HepG2 (cell line): ENCODE results near the gene TCF12. TPM values are rescaled to one million over a fixed set of nuclear protein-coding genes. Genes with fewer than 3 reads are reported as not detected.

ENCODE experiments used
- ATAC-seq: fragments of 200-7000 bp; cut with Tn5 transposase; 3 replicates; pipeline ENCODE4 v1.9.1; 2020; ENCODE audit warnings: mild to moderate bottlenecking, moderate library complexity
- BruUV-seq: library from RNA; stranded (reverse); fragments of 400-500 nt; replicated peaks from 2 replicates; lab custom pipeline; 2021; lab: Mats Ljungman, UMichigan
- CTCF ChIA-PET: fragments of 300-600 bp; formaldehyde crosslinking; extraction: SDS; loops from one replicate; lab custom pipeline; 2021; ENCODE audit warnings: low total read pairs, inconsistent platforms, low intra/inter-chr PET ratio; lab: Yijun Ruan, JAX
- POLR2A ChIA-PET: fragments of 350-600 bp; sonication (Branson Sonifier 250); formaldehyde crosslinking; loops from one replicate; lab custom pipeline; 2020; ENCODE audit warnings: antibody characterized with exemption, inconsistent platforms; lab: Yijun Ruan, JAX
- DNase-seq: peaks from one replicate; pipeline ENCODE4 v3.0.0-alpha.2; 2015; ENCODE audit warnings: low spot score
- FAIRE-seq: peaks from 3 replicates; lab custom pipeline; 2011; peaks lifted over from hg19 to GRCh38; lab: Jason Lieb, UNC
- H2AFZ ChIP-seq: one replicate; pipeline ENCODE4 v1.6.1; 2011; ENCODE audit warnings: low read length, inconsistent platforms
- H3K27ac ChIP-seq: fragments of 300-600 bp; 3 replicates; pipeline ENCODE4 v1.8.0; 2011; ENCODE audit warnings: mixed run types, mild to moderate bottlenecking, mixed read lengths, low read length, inconsistent platforms; ENCODE audit not compliant: insufficient read depth; ENCODE audit errors: extremely low read length
- H3K27me3 ChIP-seq, 2 experiments: fragments of 200-600 bp in 1 of 2; 2 replicates in 1 of 2; 3 replicates in 1 of 2; pipeline versions ENCODE4 v1.6.0 to v1.8.0; 2011; ENCODE audit warnings: low read length in 2 of 2, mild to moderate bottlenecking in 2 of 2, moderate library complexity in 2 of 2, inconsistent platforms in 1 of 2; ENCODE audit not compliant: insufficient read depth in 2 of 2, control insufficient read depth in 1 of 2
- H3K36me3 ChIP-seq, 2 experiments: fragments of 200-600 bp in 1 of 2; replicated peaks in 1 of 2; 2 replicates in 1 of 2; 3 replicates in 1 of 2; pipeline versions ENCODE4 v1.5.1 to v1.8.0; 2011; ENCODE audit warnings: low read length in 2 of 2, inconsistent platforms in 1 of 2; ENCODE audit not compliant: insufficient read depth in 2 of 2, control insufficient read depth in 1 of 2
- H3K4me1 ChIP-seq: 2 replicates; pipeline ENCODE4 v1.5.1; 2012; ENCODE audit warnings: low read length, inconsistent platforms; ENCODE audit not compliant: insufficient read depth
- H3K4me2 ChIP-seq: 2 replicates; pipeline ENCODE4 v1.6.0; 2011; ENCODE audit warnings: low read depth, low read length, inconsistent platforms
- H3K4me3 ChIP-seq, 3 experiments: fragments of 200-600 bp in 1 of 3; sonication (generic), shearing (Covaris generic) in 1 of 3; replicated peaks in 1 of 3; 2 replicates each; pipeline ENCODE4 v1.5.1; 2011 to 2016; ENCODE audit warnings: low read length in 3 of 3, inconsistent platforms in 2 of 3, low read depth in 2 of 3, mild to moderate bottlenecking in 2 of 3, control low read depth in 1 of 3, mixed read lengths in 1 of 3; ENCODE audit not compliant: insufficient read depth in 1 of 3
- H3K79me2 ChIP-seq: one replicate; pipeline ENCODE4 v1.6.1; 2011; ENCODE audit warnings: low read length, inconsistent platforms; ENCODE audit not compliant: insufficient read depth
- H3K9ac ChIP-seq: 2 replicates; pipeline ENCODE4 v1.6.0; 2011; ENCODE audit warnings: mild to moderate bottlenecking, low read depth, low read length, inconsistent platforms; ENCODE audit not compliant: insufficient read depth
- H3K9me3 ChIP-seq: 2 replicates; pipeline ENCODE4 v1.5.1; 2012; ENCODE audit warnings: mild to moderate bottlenecking, low read length
- H4K20me1 ChIP-seq: 2 replicates; pipeline ENCODE4 v1.6.0; 2011; ENCODE audit warnings: inconsistent platforms, mild to moderate bottlenecking, low read length, moderate library complexity; ENCODE audit not compliant: insufficient read depth
- AGO2 ChIP-seq: fragments of 200-400 bp; formaldehyde crosslinking; optimal IDR thresholded peaks from 2 replicates; pipeline ENCODE3; 2017; ENCODE audit warnings: mild to moderate bottlenecking, low read depth, low read length, moderate library complexity
- ARNT2 ChIP-seq: sonication (generic); formaldehyde crosslinking; IDR thresholded peaks from 2 replicates; pipeline ENCODE4 v1.8.0; 2022; ENCODE audit warnings: mild to moderate bottlenecking, low read depth, missing genetic modification reagents, moderate library complexity
- ATAD3A ChIP-seq: sonication (generic); formaldehyde crosslinking; IDR thresholded peaks from 2 replicates; pipeline ENCODE4 v1.4.0; 2020; ENCODE audit warnings: missing genetic modification reagents
- CHD2 ChIP-seq: IDR thresholded peaks from 2 replicates; pipeline ENCODE4 v1.6.1; 2011; ENCODE audit warnings: low read depth, low read length, improper control_type of control experiment
- FOXM1 ChIP-seq: sonication (generic); formaldehyde crosslinking; IDR thresholded peaks from 2 replicates; pipeline ENCODE4 v1.5.0; 2020; ENCODE audit warnings: missing genetic modification reagents
- LCORL ChIP-seq, 2 experiments: fragments of 450-650 bp in 1 of 2; sonication (generic) in 1 of 2; formaldehyde crosslinking in 1 of 2; IDR thresholded peaks; 2 replicates each; pipeline versions ENCODE4 v1.5.0 to v1.6.1; 2017 to 2020; ENCODE audit warnings: antibody characterized with exemption in 1 of 2, missing genetic modification reagents in 1 of 2
- NKX3-1 ChIP-seq: sonication (generic); formaldehyde crosslinking; IDR thresholded peaks from 2 replicates; pipeline ENCODE4 v1.5.0; 2020; ENCODE audit warnings: missing genetic modification reagents
- PAWR ChIP-seq: sonication (generic); formaldehyde crosslinking; IDR thresholded peaks from 2 replicates; pipeline ENCODE4 v1.4.0; 2020; ENCODE audit warnings: missing genetic modification reagents, mild to moderate bottlenecking, borderline replicate concordance
- RAD21 ChIP-seq: fragments of 450-650 bp; formaldehyde crosslinking; IDR thresholded peaks from 2 replicates; pipeline ENCODE4 v1.5.0; 2020; ENCODE audit warnings: mild to moderate bottlenecking
- ZBTB38 ChIP-seq: sonication (generic); formaldehyde crosslinking; IDR thresholded peaks from 2 replicates; pipeline ENCODE4 v1.5.1; 2020; ENCODE audit warnings: mild to moderate bottlenecking, missing genetic modification reagents
- ZBTB4 ChIP-seq: sonication (generic); formaldehyde crosslinking; IDR thresholded peaks from 2 replicates; pipeline ENCODE4 v1.4.0; 2020; ENCODE audit warnings: missing genetic modification reagents, mild to moderate bottlenecking, borderline replicate concordance
- ZNF136 ChIP-seq: sonication (generic); formaldehyde crosslinking; IDR thresholded peaks from 2 replicates; pipeline ENCODE4 v1.8.1; 2022; ENCODE audit warnings: low read depth, mild to moderate bottlenecking, moderate library complexity, missing genetic modification reagents
- ZNF160 ChIP-seq: sonication (generic); formaldehyde crosslinking; IDR thresholded peaks from 2 replicates; pipeline ENCODE4 v1.8.0; 2022; ENCODE audit warnings: mild to moderate bottlenecking, inconsistent platforms, missing genetic modification reagents
- ZNF546 ChIP-seq: sonication (generic); formaldehyde crosslinking; conservative IDR thresholded peaks from 2 replicates; pipeline ENCODE4 v1.8.1; 2023; ENCODE audit warnings: mild to moderate bottlenecking, missing genetic modification reagents
- ZNF577 ChIP-seq: sonication (generic); formaldehyde crosslinking; IDR thresholded peaks from 2 replicates; pipeline ENCODE4 v1.4.0; 2020; ENCODE audit warnings: mild to moderate bottlenecking, low read depth, missing genetic modification reagents, borderline replicate concordance
- ZNF672 ChIP-seq: sonication (generic); formaldehyde crosslinking; IDR thresholded peaks from 2 replicates; pipeline ENCODE4 v1.8.1; 2022; ENCODE audit warnings: missing genetic modification reagents
- ZNF766 ChIP-seq: sonication (generic); formaldehyde crosslinking; IDR thresholded peaks from 2 replicates; pipeline ENCODE4 v1.5.0; 2020; ENCODE audit warnings: missing genetic modification reagents, borderline replicate concordance
- ZNF777 ChIP-seq: sonication (generic); formaldehyde crosslinking; IDR thresholded peaks from 2 replicates; pipeline ENCODE4 v1.4.0; 2020; ENCODE audit warnings: missing genetic modification reagents
- ZNF841 ChIP-seq: sonication (generic); formaldehyde crosslinking; IDR thresholded peaks from 2 replicates; pipeline ENCODE4 v1.8.1; 2023; ENCODE audit warnings: missing genetic modification reagents, borderline replicate concordance
- WGBS: methylation state at CpG from one replicate; pipeline ENCODE4 v1.1.6; 2017; ENCODE audit warnings: low lambda C conversion rate; 5-methylcytosine and 5-hydroxymethylcytosine counted together
- in situ Hi-C: cut with HindIII; loops from 2 replicates; pipeline ENCODE4 v1.10.0; 2017; ENCODE audit warnings: low pct_unique_long_range_greater_than_20kb; ENCODE audit not compliant: extremely low pct_ligation_motif_present
- intact Hi-C: fragments of 100-400 bp; cut with micrococcal nuclease; formaldehyde crosslinking; loops from one replicate; pipeline ENCODE4 v1.10.0; 2022; ENCODE audit not compliant: unreplicated experiment
- polyA plus RNA-seq, 8 experiments: library from polyadenylated mRNA; depleted of rRNA in 3 of 8; stranded (reverse) in 7 of 8; unstranded in 1 of 8; fragments of >200 nt; fragmentation: Illumina TruSeq in 4 of 8; extraction: Trizol in 4 of 8; gene quantifications; 2 replicates each; pipeline versions ENCODE4 v1.2.1 to v1.2.3, GENCODE V29; 2011 to 2016; ENCODE audit warnings: low read depth in 4 of 8, missing spikeins in 1 of 8, mixed read lengths in 1 of 8; ENCODE audit not compliant: insufficient read depth in 1 of 8
- total RNA-seq, 5 experiments: library from RNA; depleted of rRNA; stranded (reverse); fragments of >200 nt; fragmentation: Illumina TruSeq; extraction: Trizol; gene quantifications; 2 replicates each; pipeline ENCODE4 v1.2.3, GENCODE V29; 2016; ENCODE audit warnings: low read depth in 1 of 5
- TF ChIP-seq, protein P1 (sequence below): IDR thresholded peaks from 2 replicates; pipeline ENCODE4 v1.6.1; 2016; ENCODE audit warnings: low read depth, control low read depth

The TCF12 gene
- total and polyA plus RNA-seq, 2 of the 13 experiments (the other 11 are each of a cell fraction or from before 2014, with no cell fraction given): 48.6 to 51.1 TPM

GRCh38 chr15:57281321-57281720, 362.9 kb downstream of the TCF12 start:
- H2AFZ ChIP-seq: no peak overlapping the region
- no peaks in the 10 kb centered on the region for H3K9me3 ChIP-seq
- no peak overlapping the region for H3K9ac ChIP-seq
- no peaks in the 10 kb centered on the region for H3K4me1 ChIP-seq
- DNase-seq (no peak), FAIRE-seq (no peak), ATAC-seq (no peak)
- no peak for TF ChIP-seq AGO2
- no peak for TF ChIP-seq ZNF766 (CRISPR knock-in tag)
- TF ChIP-seq ZNF672: no peak
- no peak for TF ChIP-seq ZNF841 (CRISPR knock-in tag)
- no peak for TF ChIP-seq FOXM1 (CRISPR knock-in tag)
- no peak for TF ChIP-seq ZBTB38 (CRISPR knock-in tag)
- no peak for TF ChIP-seq ZBTB4 (CRISPR knock-in tag)
- no peak for TF ChIP-seq LCORL (IDR thresholded peaks at IDR 0.05)
- TF ChIP-seq LCORL (CRISPR knock-in tag; IDR thresholded peaks at IDR 0.05): no peak
- no peak for TF ChIP-seq ARNT2
- TF ChIP-seq CHD2: no peak
- TF ChIP-seq ZNF546 (CRISPR knock-in tag): no peak
- TF ChIP-seq NKX3-1 (CRISPR knock-in tag): no peak
- no peak for TF ChIP-seq PAWR (CRISPR knock-in tag)
- TF ChIP-seq ATAD3A (CRISPR knock-in tag): no peak
- no peak for TF ChIP-seq ZNF577 (CRISPR knock-in tag)
- no peak for TF ChIP-seq ZNF777 (CRISPR knock-in tag)
- TF ChIP-seq ZNF136 (CRISPR knock-in tag): no peak
- TF ChIP-seq ZNF160 (CRISPR knock-in tag): no peak
- no peak for TF ChIP-seq RAD21
- TF ChIP-seq, protein P1, sequence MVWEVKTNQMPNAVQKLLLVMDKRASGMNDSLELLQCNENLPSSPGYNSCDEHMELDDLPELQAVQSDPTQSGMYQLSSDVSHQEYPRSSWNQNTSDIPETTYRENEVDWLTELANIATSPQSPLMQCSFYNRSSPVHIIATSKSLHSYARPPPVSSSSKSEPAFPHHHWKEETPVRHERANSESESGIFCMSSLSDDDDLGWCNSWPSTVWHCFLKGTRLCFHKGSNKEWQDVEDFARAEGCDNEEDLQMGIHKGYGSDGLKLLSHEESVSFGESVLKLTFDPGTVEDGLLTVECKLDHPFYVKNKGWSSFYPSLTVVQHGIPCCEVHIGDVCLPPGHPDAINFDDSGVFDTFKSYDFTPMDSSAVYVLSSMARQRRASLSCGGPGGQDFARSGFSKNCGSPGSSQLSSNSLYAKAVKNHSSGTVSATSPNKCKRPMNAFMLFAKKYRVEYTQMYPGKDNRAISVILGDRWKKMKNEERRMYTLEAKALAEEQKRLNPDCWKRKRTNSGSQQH: no peak
- CTCF ChIA-PET: no interaction called here
- no TSS peak for BruUV-seq
- 96% methylated on average over 8 of the region's 8 CpGs for WGBS
- no peaks in the 10 kb centered on the region for H3K79me2 ChIP-seq
- no peak overlapping the region for H3K4me3 ChIP-seq
- peaks cover 10 to 48% of the 10 kb centered on the region in 2 experiments; a peak in 4 of 5 replicates for H3K36me3 ChIP-seq
- POLR2A ChIA-PET: no interaction called here
- no peaks in the 10 kb centered on the region for H3K27me3 ChIP-seq
- H3K27ac ChIP-seq: no peak overlapping the region
- H3K4me2 ChIP-seq: no peak overlapping the region
- in situ Hi-C loops (no loop called here), intact Hi-C loops (no loop called here)
- no peaks in the 10 kb centered on the region for H4K20me1 ChIP-seq
